Upper lobe of left lung (tissue), 4 donors: Measurements from ENCODE around the gene RAD51D.

ENCODE experiments used
- CTCF ChIP-seq, 6 experiments: fragments of 450-650 bp in 4 of 6; fragments of 200-600 bp in 2 of 6; sonication (generic) in 2 of 6; IDR thresholded peaks; one replicate each; pipeline ENCODE4 v1.5.1; 2016 to 2019; ENCODE audit warnings: antibody characterized with exemption in 6 of 6
- EP300 ChIP-seq, 4 donors: sonication (generic); formaldehyde crosslinking; IDR thresholded peaks; one replicate each; pipeline ENCODE4 v1.5.1; 2017; ENCODE audit warnings: antibody characterized with exemption in 4 of 4, control low read depth in 2 of 4
- POLR2A ChIP-seq, 4 donors: fragments of 450-650 bp; IDR thresholded peaks; one replicate each; pipeline ENCODE4 v1.5.1; 2016 to 2017; ENCODE audit warnings: antibody characterized with exemption in 4 of 4, mild to moderate bottlenecking in 2 of 4
- POLR2AphosphoS5 ChIP-seq, 2 donors: sonication (generic); formaldehyde crosslinking; IDR thresholded peaks; one replicate each; pipeline ENCODE4 v1.5.1; 2017; ENCODE audit warnings: antibody characterized with exemption in 2 of 2

- TF ChIP-seq EP300 (IDR thresholded peaks at IDR 0.05) (no peak), POLR2A (IDR thresholded peaks at IDR 0.05) (no peak), CTCF (IDR thresholded peaks at IDR 0.05) (no peak), POLR2AphosphoS5 (IDR thresholded peaks at IDR 0.05) (no peak)
Observed at GRCh38 chr17:35167666-35168065, 48.0 kb upstream of the RAD51D start.
